Stimulated activated CD8-positive, alpha-beta memory T cell treated with anti-CD3 and anti-CD28 coated beads, Interleukin-4, amount 100 ng/mL, for 1 hour (primary cell): ENCODE results near the gene ARHGEF4.

Experiments
- DNase-seq, 2 donors: peaks; one replicate each; pipeline ENCODE4 v3.0.0-alpha.2; 2020; ENCODE audit warnings: low read depth in 2 of 2, low spot score in 1 of 2

The ARHGEF4 gene

GRCh38 chr2:130917006-130917688 is 80.4 kb downstream of the ARHGEF4 start:
- no peak for DNase-seq

- DNase-seq = no peak
Observed at GRCh38 chr2:130918393-130918792, 81.7 kb downstream of the ARHGEF4 start.

- DNase-seq = peak; percentile 35 to 38
Observed at GRCh38 chr2:130920415-130921163, 83.9 kb downstream of the ARHGEF4 start.

- no peak for DNase-seq
Observed at GRCh38 chr2:130921164-130921476, 84.4 kb downstream of the ARHGEF4 start.

GRCh38 chr2:130922417-130922816 is 85.7 kb downstream of the ARHGEF4 start:
- no peak for DNase-seq

- DNase-seq = no peak
Observed at GRCh38 chr2:130928385-130928784, 91.7 kb downstream of the ARHGEF4 start.

GRCh38 chr2:130930740-130931659 is 94.3 kb downstream of the ARHGEF4 start:
- no peak for DNase-seq

GRCh38 chr2:130933501-130933900 is 96.8 kb downstream of the ARHGEF4 start:
- no peak for DNase-seq

GRCh38 chr2:130936451-130936850 is 99.7 kb downstream of the ARHGEF4 start:
- no peak for DNase-seq

GRCh38 chr2:130947967-130948366 is 111.3 kb downstream of the ARHGEF4 start:
- no peak for DNase-seq

GRCh38 chr2:130949954-130950353 is 113.2 kb downstream of the ARHGEF4 start:
- DNase-seq = no peak

- DNase-seq = no peak
Observed at GRCh38 chr2:130951018-130951417, 114.3 kb downstream of the ARHGEF4 start.

GRCh38 chr2:130954873-130955272 is 118.2 kb downstream of the ARHGEF4 start:
- DNase-seq = no peak

- DNase-seq = no peak
Observed at GRCh38 chr2:130957915-130958314, 121.2 kb downstream of the ARHGEF4 start.

GRCh38 chr2:130963196-130963848 is 126.6 kb downstream of the ARHGEF4 start:
- DNase-seq = no peak

- no peak for DNase-seq
Observed at GRCh38 chr2:130963849-130964793, 127.4 kb downstream of the ARHGEF4 start.

- no peak for DNase-seq
Observed at GRCh38 chr2:130964931-130965330, 128.2 kb downstream of the ARHGEF4 start.

- no peak for DNase-seq
Observed at GRCh38 chr2:130966149-130966774, 129.5 kb downstream of the ARHGEF4 start.

GRCh38 chr2:130966775-130967490 is 130.2 kb downstream of the ARHGEF4 start:
- DNase-seq = no peak
